Upper lobe of left lung (tissue), 4 donors: ENCODE data around the gene DNASE1L1.

Source experiments
- CTCF ChIP-seq, 6 experiments: fragments of 450-650 bp in 4 of 6; fragments of 200-600 bp in 2 of 6; sonication (generic) in 2 of 6; IDR thresholded peaks; one replicate each; pipeline ENCODE4 v1.5.1; 2016 to 2019; ENCODE audit warnings: antibody characterized with exemption in 6 of 6
- POLR2A ChIP-seq, 4 donors: fragments of 450-650 bp; IDR thresholded peaks; one replicate each; pipeline ENCODE4 v1.5.1; 2016 to 2017; ENCODE audit warnings: antibody characterized with exemption in 4 of 4, mild to moderate bottlenecking in 2 of 4
- POLR2AphosphoS5 ChIP-seq, 2 donors: sonication (generic); formaldehyde crosslinking; IDR thresholded peaks; one replicate each; pipeline ENCODE4 v1.5.1; 2017; ENCODE audit warnings: antibody characterized with exemption in 2 of 2

GRCh38 chrX:154355094-154355775 is 53.8 kb downstream of the DNASE1L1 start:
- TF ChIP-seq CTCF (IDR thresholded peaks at IDR 0.05), result no peak
- peak; percentile 18 to 44 for TF ChIP-seq POLR2AphosphoS5 (IDR thresholded peaks at IDR 0.05)
- peak in 1 of 4 donors; percentile 52 for TF ChIP-seq POLR2A (IDR thresholded peaks at IDR 0.05)
